K562 (cell line): ENCODE results near the gene TMA7B. TPM values are rescaled to one million over a fixed set of nuclear protein-coding genes. Genes with fewer than 3 reads are reported as not detected.

ENCODE experiments used
- ATAC-seq: fragments of 200-7000 bp; cut with Tn5 transposase; 3 replicates; pipeline ENCODE4 v1.9.1; 2020; ENCODE audit warnings: moderate library complexity
- BruUV-seq: library from RNA; stranded (reverse); fragments of 400-500 nt; replicated peaks from 2 replicates; lab custom pipeline; 2021; lab: Mats Ljungman, UMichigan
- CTCF ChIA-PET: fragments of 300-600 bp; formaldehyde crosslinking; extraction: SDS; loops from one replicate; lab custom pipeline; 2021; ENCODE audit warnings: low intra/inter-chr PET ratio; lab: Yijun Ruan, JAX
- POLR2A ChIA-PET: fragments of 300-600, 350-650 bp; sonication (Branson Sonifier 250); formaldehyde crosslinking; extraction: SDS; loops from one replicate; lab custom pipeline; 2021; ENCODE audit warnings: antibody characterized with exemption, inconsistent platforms; lab: Yijun Ruan, JAX
- DNase-seq, 4 experiments: peaks; one replicate each; pipeline versions ENCODE4 v3.0.0 to v3.0.0-alpha.2; 2011 to 2018; ENCODE audit warnings: low spot score in 3 of 4, mixed read lengths in 3 of 4; ENCODE audit errors: extremely low read depth in 1 of 4
- FAIRE-seq: peaks from 2 replicates; lab custom pipeline; 2011; peaks lifted over from hg19 to GRCh38; lab: Jason Lieb, UNC
- H2AFZ ChIP-seq: 2 replicates; pipeline ENCODE4 v1.6.0; 2011; ENCODE audit warnings: low read depth, low read length, control low read depth, inconsistent platforms
- H3K27ac ChIP-seq: fragments of 200-600 bp; 3 replicates; pipeline ENCODE4 v1.8.0; 2011; ENCODE audit warnings: low read depth, mild to moderate bottlenecking, control low read depth, inconsistent platforms, low read length, moderate library complexity, mixed read lengths; ENCODE audit errors: extremely low read depth
- H3K27me3 ChIP-seq, 2 experiments: fragments of 300-600 bp in 1 of 2; 2 replicates in 1 of 2; 3 replicates in 1 of 2; pipeline versions ENCODE4 v1.6.0 to v1.8.0; 2011; ENCODE audit warnings: inconsistent platforms in 2 of 2, low read length in 2 of 2, mild to moderate bottlenecking in 1 of 2, mixed read lengths in 1 of 2, moderate library complexity in 1 of 2; ENCODE audit not compliant: control insufficient read depth in 2 of 2, insufficient read depth in 2 of 2
- H3K36me3 ChIP-seq: fragments of 300-600 bp; 3 replicates; pipeline ENCODE4 v1.8.0; 2011; ENCODE audit warnings: mild to moderate bottlenecking, low read length, inconsistent platforms; ENCODE audit not compliant: control insufficient read depth, insufficient read depth
- H3K4me1 ChIP-seq, 2 experiments: fragments of 200-600 bp in 1 of 2; replicated peaks in 1 of 2; 2 replicates in 1 of 2; 3 replicates in 1 of 2; pipeline versions ENCODE4 v1.5.1 to v1.8.0; 2011; ENCODE audit warnings: inconsistent platforms in 2 of 2, low read length in 2 of 2, mild to moderate bottlenecking in 1 of 2, mixed read lengths in 1 of 2, moderate library complexity in 1 of 2; ENCODE audit not compliant: control insufficient read depth in 2 of 2, insufficient read depth in 2 of 2
- H3K4me2 ChIP-seq: 2 replicates; pipeline ENCODE4 v1.6.1; 2011; ENCODE audit warnings: low read length, control low read depth, inconsistent platforms, mixed read lengths; ENCODE audit not compliant: insufficient read depth
- H3K4me3 ChIP-seq: fragments of 200-600 bp; sonication (generic), shearing (Covaris generic); 2 replicates; pipeline ENCODE4 v1.5.1; 2016; ENCODE audit warnings: control low read depth, inconsistent platforms
- H3K79me2 ChIP-seq: fragments of 200-600 bp; 3 replicates; pipeline ENCODE4 v1.8.0; 2011; ENCODE audit warnings: low read length, inconsistent platforms; ENCODE audit not compliant: control insufficient read depth, insufficient read depth
- H3K9ac ChIP-seq, 2 experiments: 2 replicates each; pipeline versions ENCODE4 v1.6.0 to v1.6.1; 2011; ENCODE audit warnings: low read depth in 2 of 2, low read length in 2 of 2, control low read depth in 1 of 2, inconsistent platforms in 1 of 2, mild to moderate bottlenecking in 1 of 2, mixed read lengths in 1 of 2; ENCODE audit not compliant: insufficient read depth in 1 of 2
- H3K9me1 ChIP-seq: one replicate; pipeline ENCODE4 v1.6.0; 2011; ENCODE audit warnings: inconsistent platforms, mild to moderate bottlenecking, low read length, moderate library complexity; ENCODE audit not compliant: control insufficient read depth, insufficient read depth
- H3K9me3 ChIP-seq: replicated peaks from 2 replicates; pipeline ENCODE4 v1.5.1; 2011; ENCODE audit warnings: low read depth, low read length, inconsistent platforms; ENCODE audit not compliant: control insufficient read depth, insufficient read depth
- H4K20me1 ChIP-seq: replicated peaks from 2 replicates; pipeline ENCODE4 v1.6.1; 2011; ENCODE audit warnings: low read length, inconsistent platforms, mixed read lengths; ENCODE audit not compliant: control insufficient read depth, insufficient read depth
- CAMTA2 ChIP-seq: fragments of 250-450 bp; sonication (Bioruptor Pico); conservative IDR thresholded peaks from 2 replicates; pipeline ENCODE4 v1.5.1; 2022
- ETS1 ChIP-seq: conservative IDR thresholded peaks from 2 replicates; pipeline ENCODE4 v1.6.1; 2011; ENCODE audit warnings: low read depth, mild to moderate bottlenecking, low read length; ENCODE audit not compliant: control insufficient read depth
- FOXJ2 ChIP-seq: fragments of 200-800 bp; sonication (Bioruptor generic); IDR thresholded peaks from 2 replicates; pipeline ENCODE4 v1.6.1; 2016; ENCODE audit warnings: missing genetic modification characterization, missing compliant biosample characterization
- MEIS2 ChIP-seq: fragments of 450-650 bp; IDR thresholded peaks from 2 replicates; pipeline ENCODE4 v1.6.1; 2014; ENCODE audit warnings: mild to moderate bottlenecking; ENCODE audit not compliant: partially characterized antibody
- NFXL1 ChIP-seq: fragments of 450-650 bp; formaldehyde crosslinking; IDR thresholded peaks from 2 replicates; pipeline ENCODE4 v1.4.0; 2021; ENCODE audit warnings: mild to moderate bottlenecking
- PTBP1 ChIP-seq: fragments of 200-400 bp; formaldehyde crosslinking; IDR thresholded peaks from 2 replicates; pipeline ENCODE4 v1.6.1; 2017; ENCODE audit warnings: low read depth, low read length
- RAD21 ChIP-seq, 2 experiments: fragments of 250-450 bp in 1 of 2; fragments of 450-650 bp in 1 of 2; sonication (Bioruptor Pico) in 1 of 2; formaldehyde crosslinking in 1 of 2; IDR thresholded peaks in 1 of 2; conservative IDR thresholded peaks in 1 of 2; 2 replicates each; pipeline versions ENCODE4 v1.4.0 to v1.8.0; 2020 to 2022; ENCODE audit warnings: mild to moderate bottlenecking in 2 of 2, moderate library complexity in 1 of 2
- RBM25 ChIP-seq: fragments of 200-400 bp; formaldehyde crosslinking; IDR thresholded peaks from 2 replicates; pipeline ENCODE4 v1.6.1; 2018; ENCODE audit warnings: low read length, low read depth, moderate library complexity; ENCODE audit not compliant: severe bottlenecking
- SMAD2 ChIP-seq: fragments of 150-350 bp; IDR thresholded peaks from 2 replicates; pipeline ENCODE4 v1.6.1; 2014; ENCODE audit warnings: low read depth, mild to moderate bottlenecking, low read length
- TCF3 ChIP-seq: sonication (generic); formaldehyde crosslinking; IDR thresholded peaks from 2 replicates; pipeline ENCODE4 v1.4.0; 2020; ENCODE audit warnings: mild to moderate bottlenecking, missing genetic modification reagents
- TCF7 ChIP-seq: sonication (generic); IDR thresholded peaks from 2 replicates; pipeline ENCODE4 v1.6.1; 2016; ENCODE audit warnings: antibody characterized with exemption, borderline replicate concordance
- TEAD4 ChIP-seq, 2 experiments: sonication (generic) in 1 of 2; formaldehyde crosslinking in 1 of 2; IDR thresholded peaks; 2 replicates each; pipeline versions ENCODE4 v1.6.1 to v1.8.0; 2012 to 2022; ENCODE audit warnings: borderline replicate concordance in 1 of 2, inconsistent platforms in 1 of 2, low read length in 1 of 2, mild to moderate bottlenecking in 1 of 2, missing genetic modification reagents in 1 of 2
- XRCC4 ChIP-seq: IDR thresholded peaks from one replicate; pipeline ENCODE4 v1.6.1; 2011; ENCODE audit not compliant: insufficient read depth, insufficient read length; ENCODE audit errors: extremely low read depth
- ZBTB5 ChIP-seq: fragments of 450-650 bp; IDR thresholded peaks from 2 replicates; pipeline ENCODE4 v1.6.1; 2017; ENCODE audit warnings: antibody characterized with exemption
- ZFP30 ChIP-seq: fragments of 250-450 bp; sonication (Bioruptor Pico); IDR thresholded peaks from 2 replicates; pipeline ENCODE4 v1.8.0; 2022; ENCODE audit warnings: moderate library complexity, mild to moderate bottlenecking, inconsistent platforms, borderline replicate concordance
- ZFP36 ChIP-seq: fragments of 150-350 bp; IDR thresholded peaks from 2 replicates; pipeline ENCODE4 v1.6.1; 2018; ENCODE audit warnings: low read length, low read depth; ENCODE audit not compliant: partially characterized antibody
- ZNF121 ChIP-seq: sonication (generic); formaldehyde crosslinking; conservative IDR thresholded peaks from 2 replicates; pipeline ENCODE4 v1.8.0; 2022; ENCODE audit warnings: missing genetic modification reagents
- ZNF436 ChIP-seq: fragments of 250-450, 450-650 bp; sonication (Bioruptor Pico); formaldehyde crosslinking; IDR thresholded peaks from 2 replicates; pipeline ENCODE4 v1.7.0; 2020; ENCODE audit warnings: mild to moderate bottlenecking
- ZNF830 ChIP-seq: fragments of 250-450 bp; sonication (Bioruptor Pico); IDR thresholded peaks from 2 replicates; pipeline ENCODE4 v1.5.0; 2021; ENCODE audit warnings: mild to moderate bottlenecking
- WGBS: fragments of 100-300 bp; shearing (Covaris generic); methylation state at CpG from one replicate; pipeline ENCODE4 v1.1.6; 2016; ENCODE audit warnings: low coverage, mixed read lengths; ENCODE audit not compliant: insufficient coverage; ENCODE audit errors: missing lambda C conversion rate; 5-methylcytosine and 5-hydroxymethylcytosine counted together
- in situ Hi-C: fragments of 300-500 bp; cut with MboI; formaldehyde crosslinking; loops from 4 replicates; pipeline ENCODE4 v1.15.0; 2018; ENCODE audit warnings: inconsistent platforms, mixed read lengths
- intact Hi-C: fragments of 100-400 bp; cut with micrococcal nuclease; formaldehyde crosslinking; loops from 2 replicates; pipeline ENCODE4 v1.14.2; 2022
- polyA plus RNA-seq, 8 experiments: library from polyadenylated mRNA; depleted of rRNA in 4 of 8; stranded (reverse) in 5 of 8; unstranded in 3 of 8; fragments of >200 nt; fragmentation: Nextera tagmentation in 2 of 8; fragmentation: Illumina TruSeq in 1 of 8; extraction: Ambion mirVana in 2 of 8; extraction: Trizol in 1 of 8; gene quantifications; 2 replicates each; pipeline versions ENCODE4 v1.2.1 to v1.2.3, GENCODE V29; 2011 to 2014; ENCODE audit warnings: inconsistent platforms in 1 of 8, missing spikeins in 1 of 8
- total RNA-seq, 7 experiments: library from RNA; depleted of rRNA in 6 of 7; stranded (reverse); fragments of >200 nt in 6 of 7; fragmentation: Illumina TruSeq in 2 of 7; extraction: Trizol in 2 of 7; gene quantifications; 2 replicates each; pipeline versions ENCODE4 v1.2.1 to v1.2.3, GENCODE V29; 2011 to 2021; ENCODE audit warnings: low replicate concordance in 1 of 7

The TMA7B gene
- total and polyA plus RNA-seq, 9 of the 15 experiments (the other 6 are each of a cell fraction or from before 2014, with no cell fraction given): 5.6 to 14.2 (median 11.8) TPM

- 78% methylated on average over 3 of the region's 3 CpGs for WGBS
- no peak overlapping the region for H3K4me3 ChIP-seq
- CTCF ChIA-PET: no interaction called here
- no peak overlapping the region; a peak in 1 of 4 replicates for H3K9ac ChIP-seq
- H3K9me3 ChIP-seq: no peaks in the 10 kb centered on the region
- H3K36me3 ChIP-seq: no peaks in the 10 kb centered on the region
- DNase-seq: no peak
- peaks cover 48 to 56% of the 10 kb centered on the region in 2 experiments for H3K4me1 ChIP-seq
- no peaks in the 10 kb centered on the region for H3K79me2 ChIP-seq
- no peak overlapping the region for H3K27ac ChIP-seq
- H4K20me1 ChIP-seq: no peaks in the 10 kb centered on the region
- no peak for FAIRE-seq
- no peaks in the 10 kb centered on the region for H3K9me1 ChIP-seq
- H2AFZ ChIP-seq: no peak overlapping the region
- in situ Hi-C loops: no loop called here
- intact Hi-C loops: loop anchor here (5.0 kb wide), 1 partner anchor 65 kb away; no protein-coding TSS in a partner anchor
- H3K27me3 ChIP-seq: no peaks in the 10 kb centered on the region
- H3K4me2 ChIP-seq: no peak overlapping the region
- no TSS peak for BruUV-seq
- POLR2A ChIA-PET: interaction anchor here (0.6 to 1.5 kb wide), 2 partner anchors 26 to 70 kb away, joined by 4 to 6 read pairs; no protein-coding TSS in a partner anchor
- ATAC-seq: no peak
- TF ChIP-seq TCF7 (no peak), MEIS2 (no peak), ZFP30 (CRISPR knock-in tag) (no peak), ETS1 (no peak), TCF3 (CRISPR knock-in tag) (no peak), PTBP1 (no peak), FOXJ2 (tag) (no peak), RBM25 (peak; percentile 33), ZNF121 (CRISPR knock-in tag) (no peak), RAD21 (CRISPR knock-in tag; conservative IDR thresholded peaks at IDR 0.05 in 1 of 2, IDR thresholded peaks at IDR 0.05 in 1 of 2) (no peak), ZNF436 (CRISPR knock-in tag) (0 out of 2 replicates have a peak, but pooled peaks have one; percentile 60), CAMTA2 (no peak), NFXL1 (CRISPR knock-in tag) (no peak), SMAD2 (no peak), ZNF830 (CRISPR knock-in tag) (no peak), ZBTB5 (no peak), XRCC4 (no peak), ZFP36 (peak; percentile 88), TEAD4 (IDR thresholded peaks at IDR 0.05; ENCODE audit: low read length) (no peak), TEAD4 (CRISPR knock-in tag; IDR thresholded peaks at IDR 0.05; ENCODE audit: borderline replicate concordance) (no peak)
Observed at GRCh38 chr22:39997421-39997820, 37.2 kb downstream of the TMA7B start.
